ENCODE results near the gene CDCA7.
"Not testable (repeated sequence)": the region's sequence is repeated elsewhere in the genome, so short reads cannot be mapped to it uniquely, and the experiment has no call there.

CDCA7 gene

GRCh38 chr2:173354582-173355131 lies at the start of gene CDCA7:
Gene CDCA7, plus strand, starts transcription at chr2:173354872. Its CDS starts 92 bp downstream, at chr2:173354964.
- peak in 35 of 51 donors; percentile 2 to 49 (median 20) for DNase-seq

- DNase-seq, result no peak
Observed at GRCh38 chr2:173305303-173305702, 49.4 kb upstream of the CDCA7 start.

GRCh38 chr2:173307293-173307692 lies 47.4 kb upstream of the CDCA7 start:
- DNase-seq, result peak in 3 of 51 donors; percentile 1 to 12 (median 3)

GRCh38 chr2:173309370-173309769 lies 45.3 kb upstream of the CDCA7 start:
- not testable (repeated sequence) for DNase-seq

- DNase-seq, result no peak
Observed at GRCh38 chr2:173311844-173312606, 42.6 kb upstream of the CDCA7 start.

GRCh38 chr2:173323371-173323770 lies 31.3 kb upstream of the CDCA7 start:
- no peak for DNase-seq

GRCh38 chr2:173326806-173327205 lies 27.9 kb upstream of the CDCA7 start:
- DNase-seq, result no peak

GRCh38 chr2:173327421-173327820 lies 27.3 kb upstream of the CDCA7 start:
- no peak for DNase-seq

GRCh38 chr2:173333003-173333402 lies 21.7 kb upstream of the CDCA7 start:
- not testable (repeated sequence) for DNase-seq

- DNase-seq, result no peak
Observed at GRCh38 chr2:173339807-173340206, 14.9 kb upstream of the CDCA7 start.

GRCh38 chr2:173343921-173344320 lies 10.8 kb upstream of the CDCA7 start:
- no peak for DNase-seq

GRCh38 chr2:173346035-173346434 lies 8.6 kb upstream of the CDCA7 start:
- DNase-seq, result no peak

GRCh38 chr2:173347305-173348168 lies 7.1 kb upstream of the CDCA7 start:
- DNase-seq, result no peak

- no peak for DNase-seq
Observed at GRCh38 chr2:173349287-173349686, 5.4 kb upstream of the CDCA7 start.

- DNase-seq, result no peak
Observed at GRCh38 chr2:173350383-173350782, 4.3 kb upstream of the CDCA7 start.

- no peak for DNase-seq
Observed at GRCh38 chr2:173351879-173352278, 2.8 kb upstream of the CDCA7 start.

- DNase-seq, result no peak
Observed at GRCh38 chr2:173353556-173353955, 1.1 kb upstream of the CDCA7 start.

- no peak for DNase-seq
Observed at GRCh38 chr2:173354073-173354581, 545 bp upstream of the CDCA7 start.

GRCh38 chr2:173355132-173355865 lies 627 bp downstream of the CDCA7 start:
- peak in 12 of 51 donors; percentile 0 to 19 (median 4) for DNase-seq

- DNase-seq, result no peak
Observed at GRCh38 chr2:173355866-173356508, 1.3 kb downstream of the CDCA7 start.

- no peak for DNase-seq
Observed at GRCh38 chr2:173357346-173357745, 2.7 kb downstream of the CDCA7 start.

All from hypothalamus (tissue), 51 donors.